Body of pancreas (tissue), 4 donors: ENCODE measurements around the gene PCIF1.

Experiments
- POLR2A ChIP-seq, 3 donors: fragments of 450-650 bp; IDR thresholded peaks; one replicate each; pipeline ENCODE4 v1.6.1; 2016; ENCODE audit warnings: antibody characterized with exemption in 3 of 3, mild to moderate bottlenecking in 2 of 3
- TF ChIP-seq, protein P1 (sequence below), 7 experiments: fragments of 450-650 bp in 4 of 7; fragments of 200-600 bp in 3 of 7; sonication (generic) in 3 of 7; IDR thresholded peaks; one replicate each; pipeline ENCODE4 v1.5.1; 2016 to 2019; ENCODE audit warnings: antibody characterized with exemption in 7 of 7

DNA sequence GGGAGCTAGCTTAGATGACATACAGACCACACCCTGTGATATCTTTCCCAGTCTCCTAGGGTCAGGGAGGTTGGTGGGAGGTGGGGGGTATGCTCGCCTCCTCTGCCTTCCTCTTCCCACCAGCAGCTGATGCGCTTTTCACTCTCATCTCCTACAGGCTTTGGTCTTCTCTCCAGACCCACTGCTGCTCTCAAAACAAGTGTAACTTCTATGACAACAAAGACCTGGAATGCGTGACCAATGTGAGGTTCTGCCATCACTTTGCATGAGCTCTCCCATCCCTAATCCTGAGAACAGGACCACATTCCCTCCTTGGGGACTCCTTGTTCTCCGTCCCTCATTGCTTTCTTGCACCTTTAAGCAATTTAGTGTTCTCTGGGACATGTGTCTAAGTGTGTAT is 40.7 kb upstream of the PCIF1 start:
- TF ChIP-seq, protein P1, sequence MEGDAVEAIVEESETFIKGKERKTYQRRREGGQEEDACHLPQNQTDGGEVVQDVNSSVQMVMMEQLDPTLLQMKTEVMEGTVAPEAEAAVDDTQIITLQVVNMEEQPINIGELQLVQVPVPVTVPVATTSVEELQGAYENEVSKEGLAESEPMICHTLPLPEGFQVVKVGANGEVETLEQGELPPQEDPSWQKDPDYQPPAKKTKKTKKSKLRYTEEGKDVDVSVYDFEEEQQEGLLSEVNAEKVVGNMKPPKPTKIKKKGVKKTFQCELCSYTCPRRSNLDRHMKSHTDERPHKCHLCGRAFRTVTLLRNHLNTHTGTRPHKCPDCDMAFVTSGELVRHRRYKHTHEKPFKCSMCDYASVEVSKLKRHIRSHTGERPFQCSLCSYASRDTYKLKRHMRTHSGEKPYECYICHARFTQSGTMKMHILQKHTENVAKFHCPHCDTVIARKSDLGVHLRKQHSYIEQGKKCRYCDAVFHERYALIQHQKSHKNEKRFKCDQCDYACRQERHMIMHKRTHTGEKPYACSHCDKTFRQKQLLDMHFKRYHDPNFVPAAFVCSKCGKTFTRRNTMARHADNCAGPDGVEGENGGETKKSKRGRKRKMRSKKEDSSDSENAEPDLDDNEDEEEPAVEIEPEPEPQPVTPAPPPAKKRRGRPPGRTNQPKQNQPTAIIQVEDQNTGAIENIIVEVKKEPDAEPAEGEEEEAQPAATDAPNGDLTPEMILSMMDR (IDR thresholded peaks at IDR 0.05), result no peak
- no peak for TF ChIP-seq POLR2A (IDR thresholded peaks at IDR 0.05)
